Neural cell (in vitro differentiated cells): ENCODE data around the gene ST6GALNAC4.

Experiments
- POLR2AphosphoS5 ChIP-seq: IDR thresholded peaks from 2 replicates; pipeline ENCODE4 v1.6.1; 2012
- RAD21 ChIP-seq: fragments of 450-650 bp; conservative IDR thresholded peaks from 2 replicates; pipeline ENCODE4 v1.6.1; 2014; ENCODE audit warnings: antibody characterized with exemption, mild to moderate bottlenecking, moderate library complexity
- TF ChIP-seq, protein P1 (sequence below): fragments of 450-650 bp; IDR thresholded peaks from 2 replicates; pipeline ENCODE4 v1.5.1; 2014; ENCODE audit warnings: antibody characterized with exemption, mild to moderate bottlenecking, moderate library complexity; ENCODE audit not compliant: poor library complexity, severe bottlenecking

DNA sequence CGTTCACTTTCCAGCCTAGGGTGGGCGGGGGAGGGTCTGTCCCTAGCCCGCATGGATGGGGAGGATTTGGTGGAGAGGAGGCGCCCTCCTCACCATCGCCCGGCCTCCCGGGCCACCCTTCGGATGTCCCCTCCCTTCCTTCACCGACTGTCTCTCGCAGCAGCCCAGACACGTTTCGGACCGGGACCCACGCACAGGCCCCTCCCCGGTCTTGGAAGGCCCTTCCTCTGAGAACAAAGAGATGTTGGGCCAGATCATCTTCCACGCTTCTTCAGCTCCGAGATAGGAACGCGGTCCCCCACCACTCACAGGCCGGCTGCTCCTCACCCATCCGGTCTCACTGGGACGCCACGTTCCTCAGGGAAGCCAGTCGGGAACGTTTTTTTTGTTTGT, 21.5 kb upstream of the ST6GALNAC4 start:
- TF ChIP-seq, protein P1, sequence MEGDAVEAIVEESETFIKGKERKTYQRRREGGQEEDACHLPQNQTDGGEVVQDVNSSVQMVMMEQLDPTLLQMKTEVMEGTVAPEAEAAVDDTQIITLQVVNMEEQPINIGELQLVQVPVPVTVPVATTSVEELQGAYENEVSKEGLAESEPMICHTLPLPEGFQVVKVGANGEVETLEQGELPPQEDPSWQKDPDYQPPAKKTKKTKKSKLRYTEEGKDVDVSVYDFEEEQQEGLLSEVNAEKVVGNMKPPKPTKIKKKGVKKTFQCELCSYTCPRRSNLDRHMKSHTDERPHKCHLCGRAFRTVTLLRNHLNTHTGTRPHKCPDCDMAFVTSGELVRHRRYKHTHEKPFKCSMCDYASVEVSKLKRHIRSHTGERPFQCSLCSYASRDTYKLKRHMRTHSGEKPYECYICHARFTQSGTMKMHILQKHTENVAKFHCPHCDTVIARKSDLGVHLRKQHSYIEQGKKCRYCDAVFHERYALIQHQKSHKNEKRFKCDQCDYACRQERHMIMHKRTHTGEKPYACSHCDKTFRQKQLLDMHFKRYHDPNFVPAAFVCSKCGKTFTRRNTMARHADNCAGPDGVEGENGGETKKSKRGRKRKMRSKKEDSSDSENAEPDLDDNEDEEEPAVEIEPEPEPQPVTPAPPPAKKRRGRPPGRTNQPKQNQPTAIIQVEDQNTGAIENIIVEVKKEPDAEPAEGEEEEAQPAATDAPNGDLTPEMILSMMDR = no peak
- TF ChIP-seq RAD21 (no peak), POLR2AphosphoS5 (no peak)
